Common myeloid progenitor, CD34-positive (primary cell): ENCODE results near the gene LRCH4.
"Not testable (repeated sequence)": the region's sequence is repeated elsewhere in the genome, so short reads cannot be mapped to it uniquely, and the experiment has no call there.

ENCODE experiments used
- CTCF ChIA-PET: fragments of 350-600 bp; sonication (Branson Sonifier 250); formaldehyde crosslinking; loops from one replicate; lab custom pipeline; 2021; ENCODE audit warnings: antibody characterized with exemption; lab: Charles Lee
- POLR2A ChIA-PET: fragments of 350-600 bp; sonication (Branson Sonifier 250); formaldehyde crosslinking; loops from one replicate; lab custom pipeline; 2021; ENCODE audit warnings: antibody characterized with exemption; lab: Charles Lee
- DNase-seq, 3 donors: peaks; one replicate each; pipeline versions ENCODE4 v3.0.0 to v3.0.0-alpha.2; 2013
- H3K27ac ChIP-seq, 2 experiments: 1 replicate in 1 of 2; 2 replicates in 1 of 2; pipeline ENCODE4 v1.7.0; 2013; ENCODE audit warnings: inconsistent platforms in 2 of 2, low read length in 2 of 2, mild to moderate bottlenecking in 2 of 2, low read depth in 1 of 2, moderate library complexity in 1 of 2; ENCODE audit not compliant: severe bottlenecking in 2 of 2, insufficient read depth in 1 of 2, poor library complexity in 1 of 2
- H3K27me3 ChIP-seq, 5 experiments: replicated peaks in 2 of 5; 1 replicate in 3 of 5; 2 replicates in 2 of 5; pipeline versions ENCODE4 v1.6.1 to v1.7.0; 2013; ENCODE audit warnings: low read length in 4 of 5, mild to moderate bottlenecking in 2 of 5, moderate library complexity in 2 of 5, inconsistent platforms in 1 of 5; ENCODE audit not compliant: insufficient read depth in 5 of 5, control insufficient read depth in 4 of 5
- H3K36me3 ChIP-seq, 4 experiments: 1 replicate in 2 of 4; 2 replicates in 2 of 4; pipeline versions ENCODE4 v1.6.1 to v1.7.0; 2013; ENCODE audit warnings: low read length in 3 of 4, control low read depth in 1 of 4, mild to moderate bottlenecking in 1 of 4; ENCODE audit not compliant: control insufficient read depth in 4 of 4, insufficient read depth in 4 of 4
- H3K4me1 ChIP-seq, 4 experiments: 1 replicate in 3 of 4; 2 replicates in 1 of 4; pipeline versions ENCODE4 v1.6.1 to v1.7.1; 2013; ENCODE audit warnings: low read length in 3 of 4, mild to moderate bottlenecking in 3 of 4, control low read depth in 1 of 4, inconsistent platforms in 1 of 4, moderate library complexity in 1 of 4; ENCODE audit not compliant: control insufficient read depth in 4 of 4, insufficient read depth in 4 of 4; ENCODE audit errors: control extremely low read depth in 1 of 4
- H3K4me3 ChIP-seq, 7 experiments: 1 replicate in 4 of 7; 2 replicates in 3 of 7; pipeline versions ENCODE4 v1.5.1 to v1.7.0; 2013; ENCODE audit warnings: mild to moderate bottlenecking in 7 of 7, low read length in 6 of 7, moderate library complexity in 6 of 7, inconsistent platforms in 2 of 7, low read depth in 2 of 7, control low read depth in 1 of 7; ENCODE audit not compliant: insufficient read depth in 4 of 7, control insufficient read depth in 1 of 7; ENCODE audit errors: extremely low read depth in 1 of 7
- H3K9me3 ChIP-seq, 5 experiments: 1 replicate in 4 of 5; 2 replicates in 1 of 5; pipeline versions ENCODE4 v1.6.1 to v1.7.1; 2013; ENCODE audit warnings: low read length in 4 of 5, mild to moderate bottlenecking in 2 of 5, inconsistent platforms in 1 of 5, low read depth in 1 of 5, moderate library complexity in 1 of 5; ENCODE audit not compliant: control insufficient read depth in 4 of 5, insufficient read depth in 2 of 5; ENCODE audit errors: control extremely low read depth in 1 of 5
- WGBS: methylation state at CpG from one replicate; pipeline ENCODE4 v1.1.5; 2013; ENCODE audit not compliant: insufficient coverage; 5-methylcytosine and 5-hydroxymethylcytosine counted together

LRCH4 gene

GRCh38 chr7:100532165-100533022 lies 53.5 kb downstream of the LRCH4 start:
- 97% methylated on average over 10 of the region's 14 CpGs for WGBS

DNA sequence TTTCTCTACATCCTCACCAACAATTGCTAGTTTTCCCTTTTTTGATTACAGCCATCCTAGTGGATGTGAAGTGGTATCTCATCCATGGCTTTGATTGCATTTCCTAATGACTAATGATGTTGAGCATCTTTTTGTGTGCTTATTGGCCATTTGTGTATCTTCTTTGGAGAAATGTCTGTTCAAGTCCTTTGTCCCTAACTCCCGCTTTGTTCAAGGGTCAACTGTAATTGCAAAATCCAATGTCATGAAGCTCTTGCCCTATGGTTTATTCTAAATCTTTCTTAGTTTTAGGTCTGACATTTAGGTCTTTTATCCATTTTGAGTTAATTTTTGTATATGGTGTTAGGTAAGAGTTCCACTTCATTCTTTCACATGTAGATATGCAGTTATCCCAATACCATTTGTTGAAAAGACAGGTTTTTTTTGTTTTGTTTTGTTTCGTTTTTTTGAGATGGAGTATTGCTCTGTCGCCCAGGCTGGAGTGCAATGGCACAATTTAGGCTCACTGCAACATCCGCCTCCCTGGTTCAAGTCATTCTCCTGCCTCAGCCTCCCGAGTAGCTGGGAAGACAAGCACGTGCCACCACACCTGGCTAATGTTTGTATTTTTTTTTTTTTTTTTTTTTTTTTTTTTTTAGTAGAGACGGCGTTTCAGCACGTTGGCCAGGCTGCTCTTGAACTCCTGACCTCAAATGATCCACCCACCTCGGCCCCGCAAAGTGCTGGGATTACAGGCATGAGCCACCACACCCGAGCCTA lies 57.6 kb downstream of the LRCH4 start:
- POLR2A ChIA-PET, H3K27me3 ChIP-seq, H3K9me3 ChIP-seq, DNase-seq, H3K4me3 ChIP-seq, H3K36me3 ChIP-seq, H3K27ac ChIP-seq, H3K4me1 ChIP-seq: not testable (repeated sequence)
- CTCF ChIA-PET: interaction anchor here (0.9 kb wide), 1 partner anchor 20 kb away, joined by 3 read pairs; no protein-coding TSS in a partner anchor
- 97% methylated on average over 5 of the region's 12 CpGs for WGBS

More at GRCh38 chr7:100532165-100533022, 53.5 kb downstream of the LRCH4 start:
- no peaks in the 10 kb centered on the region for H3K36me3 ChIP-seq
- H3K27ac ChIP-seq: no peak overlapping the region
- no peak overlapping the region for H3K4me3 ChIP-seq
- peak in 1 of 3 donors; percentile 29 for DNase-seq
- no peaks in the 10 kb centered on the region for H3K27me3 ChIP-seq
- ChIA-PET CTCF (interaction anchor here (0.7 to 1.6 kb wide), 4 partner anchors 9 to 126 kb away, joined by 3 to 4 read pairs (median 3); no protein-coding TSS in a partner anchor), POLR2A (interaction anchor here (0.6 kb wide), 1 partner anchor 10 kb away, joined by 3 read pairs; no protein-coding TSS in a partner anchor)
- H3K4me1 ChIP-seq: peaks cover 0 to under 1% (median 0%) of the 10 kb centered on the region in 4 experiments
- H3K9me3 ChIP-seq: no peaks in the 10 kb centered on the region
